GM12891 (cell line): ENCODE measurements around the gene KEAP1.

Source experiments
- DNase-seq: peaks from one replicate; pipeline ENCODE4 v3.0.0; 2011; ENCODE audit warnings: low spot score; ENCODE audit not compliant: insufficient read length
- FAIRE-seq: peaks from 2 replicates; lab custom pipeline; 2011; peaks lifted over from hg19 to GRCh38; lab: Jason Lieb, UNC
- PAX5 ChIP-seq: IDR thresholded peaks from 2 replicates; pipeline ENCODE4 v1.6.1; 2011; ENCODE audit warnings: low read length, moderate library complexity, mild to moderate bottlenecking; ENCODE audit not compliant: insufficient read depth, severe bottlenecking
- POLR2A ChIP-seq: IDR thresholded peaks from 2 replicates; pipeline ENCODE4 v1.6.1; 2011; ENCODE audit warnings: low read depth, low read length, control low read depth
- POLR2AphosphoS5 ChIP-seq: IDR thresholded peaks from 2 replicates; pipeline ENCODE4 v1.6.1; 2011; ENCODE audit warnings: low read depth, low read length, control low read depth
- POU2F2 ChIP-seq: IDR thresholded peaks from 2 replicates; pipeline ENCODE4 v1.6.1; 2011; ENCODE audit warnings: low read depth, mild to moderate bottlenecking, control low read depth, low read length, moderate library complexity
- SPI1 ChIP-seq: IDR thresholded peaks from 2 replicates; pipeline ENCODE4 v1.6.1; 2011; ENCODE audit warnings: low read depth, low read length, control low read depth
- TAF1 ChIP-seq: IDR thresholded peaks from 2 replicates; pipeline ENCODE4 v1.6.1; 2011; ENCODE audit warnings: low read depth, low read length, control low read depth

Gene KEAP1

DNA sequence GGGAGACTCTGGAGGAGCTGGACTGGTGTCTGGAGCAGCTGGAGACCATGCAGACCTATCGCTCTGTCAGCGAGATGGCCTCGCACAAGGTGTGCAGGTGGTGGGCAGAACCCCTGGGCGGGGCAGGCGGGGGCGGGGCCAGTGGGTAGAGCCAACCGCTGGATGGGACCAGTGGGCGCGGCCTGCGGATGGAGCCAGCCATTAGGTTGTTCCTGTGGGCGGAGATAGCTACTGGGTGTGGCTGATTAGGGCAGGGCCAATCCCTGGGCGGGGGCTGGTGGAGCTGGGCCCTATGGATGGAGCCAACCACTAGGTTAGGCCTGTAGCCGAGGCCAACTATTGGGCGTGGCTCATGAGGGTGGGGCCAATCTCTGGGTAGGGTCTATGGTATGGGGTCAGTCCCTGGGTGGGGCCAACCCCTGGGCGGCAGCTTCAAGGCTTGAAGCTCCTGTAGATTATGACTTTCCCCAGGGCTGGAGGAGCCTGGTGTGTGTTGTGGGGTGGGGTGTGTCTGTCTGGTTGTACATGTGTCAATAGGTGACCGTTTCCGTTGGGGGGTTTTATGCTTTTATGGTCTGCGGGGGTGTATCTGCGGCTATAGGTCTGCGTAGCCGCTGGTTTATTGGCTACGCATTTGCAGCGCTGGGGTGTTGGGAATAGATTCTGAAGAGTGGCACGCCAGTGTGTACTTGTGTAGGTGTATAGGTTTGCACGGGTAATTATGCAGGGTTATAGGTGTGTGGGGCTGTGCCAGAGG, 52.1 kb downstream of the KEAP1 start:
- peak; percentile 54 for FAIRE-seq
- no peak for TF ChIP-seq SPI1
- TF ChIP-seq POU2F2, result no peak
- TF ChIP-seq POLR2A, result no peak
- no peak for TF ChIP-seq PAX5
- TF ChIP-seq TAF1, result no peak
- no peak for TF ChIP-seq POLR2AphosphoS5

DNA sequence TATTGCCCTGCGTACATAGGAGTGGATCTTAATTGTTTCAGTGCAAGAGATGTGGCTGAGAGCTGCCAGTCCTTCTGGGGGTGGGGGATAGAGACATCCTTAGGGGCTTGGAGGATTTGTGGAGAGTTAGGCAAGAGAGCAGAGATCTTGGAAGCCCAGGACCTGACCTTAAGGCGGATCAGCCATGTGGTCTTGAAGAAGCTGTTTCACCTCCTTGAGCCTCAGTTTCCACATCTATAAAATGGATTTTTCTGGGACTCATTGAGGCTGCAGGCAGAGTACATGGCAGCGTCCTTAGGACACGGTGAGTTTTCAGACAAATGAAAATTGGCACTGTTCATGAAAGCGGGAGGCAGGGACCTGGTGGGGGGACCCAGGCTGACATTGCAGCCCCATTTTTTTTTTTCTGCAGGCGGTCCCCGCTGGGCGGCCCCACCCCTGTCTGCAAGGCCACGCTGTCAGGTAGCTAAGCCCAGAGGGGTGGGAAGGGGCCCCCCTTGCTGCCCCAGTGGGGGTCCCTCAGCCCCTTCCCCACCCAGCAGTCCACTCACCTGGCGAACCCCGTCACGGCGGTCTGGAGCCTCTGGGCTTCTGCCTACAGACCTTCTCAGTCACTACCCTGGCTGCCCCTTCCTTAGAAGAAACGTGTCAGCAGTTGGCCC, 52.8 kb downstream of the KEAP1 start:
- no peak for DNase-seq
- no peak for TF ChIP-seq SPI1
- TF ChIP-seq PAX5, result no peak
- FAIRE-seq, result no peak

More for the DNA sequence above, 52.1 kb downstream of the KEAP1 start:
- DNase-seq, result peak; percentile 41

DNA sequence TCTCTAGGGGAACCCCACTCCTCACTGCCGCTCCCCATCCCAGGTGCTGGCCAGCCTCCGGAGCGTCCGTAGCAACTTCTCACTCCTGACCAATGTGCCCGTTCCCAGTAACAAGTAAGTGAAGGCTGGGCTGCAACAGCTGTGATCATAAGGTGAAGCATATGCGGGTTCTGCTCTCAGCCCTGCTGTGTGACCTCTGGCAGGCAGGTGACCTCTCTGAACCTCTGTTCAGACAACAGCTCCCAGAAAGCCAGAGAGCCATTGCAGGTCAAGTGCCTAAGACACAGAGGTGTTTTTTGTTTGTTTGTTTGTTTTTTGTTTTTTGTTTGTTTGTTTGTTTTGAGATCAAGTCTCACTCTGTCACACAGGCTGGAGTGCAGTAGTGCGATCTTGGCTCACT, 54.1 kb downstream of the KEAP1 start:
- TF ChIP-seq PAX5, result no peak
- no peak for TF ChIP-seq POLR2AphosphoS5
- no peak for TF ChIP-seq TAF1
- no peak for TF ChIP-seq POU2F2
- TF ChIP-seq SPI1, result no peak
- no peak for TF ChIP-seq POLR2A
- no peak for FAIRE-seq
- no peak for DNase-seq

DNA sequence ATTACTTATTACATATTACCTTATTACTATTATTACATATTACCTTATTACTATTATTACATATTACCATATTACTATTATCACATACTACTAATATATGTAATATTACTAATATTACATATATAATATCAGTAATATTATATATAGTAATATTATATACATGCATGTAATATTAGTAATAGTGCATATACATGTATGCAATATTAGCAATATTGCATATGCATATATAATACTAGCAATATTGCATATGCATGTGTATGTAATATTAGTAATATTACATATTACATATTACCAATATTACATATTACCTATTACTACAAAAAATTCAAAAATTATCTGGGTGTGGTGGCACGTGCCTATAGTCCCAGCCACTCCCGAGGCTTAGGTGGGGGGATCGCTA, 60.5 kb downstream of the KEAP1 start:
- FAIRE-seq (no peak), DNase-seq (no peak)
- TF ChIP-seq TAF1, result no peak
- no peak for TF ChIP-seq SPI1
- TF ChIP-seq PAX5, result no peak
- TF ChIP-seq POU2F2, result no peak
- TF ChIP-seq POLR2AphosphoS5, result no peak

DNA sequence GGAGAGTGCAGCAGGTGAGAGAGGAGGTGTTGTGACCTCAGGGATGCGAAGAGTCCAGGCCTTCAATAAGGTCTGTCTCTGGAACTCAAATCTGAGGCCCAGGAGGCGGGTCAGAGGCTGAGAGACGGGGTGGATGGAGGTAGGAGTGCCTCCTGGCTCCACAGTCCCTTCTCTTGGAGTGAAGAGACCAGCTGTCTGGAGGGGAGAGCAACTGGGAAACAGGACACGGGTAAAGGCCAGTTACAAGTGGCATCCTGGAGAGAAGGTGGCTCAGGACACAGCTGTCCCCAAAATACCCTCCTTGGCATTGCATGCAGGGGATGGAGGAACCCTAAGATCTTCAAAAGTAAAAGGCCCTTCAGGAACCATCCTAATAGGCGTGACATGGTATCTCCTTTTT, 63.6 kb downstream of the KEAP1 start:
- no peak for FAIRE-seq
- no peak for DNase-seq
- TF ChIP-seq POLR2A, result no peak
- TF ChIP-seq POU2F2, result no peak
- TF ChIP-seq SPI1, result no peak
- TF ChIP-seq POLR2AphosphoS5, result no peak
- TF ChIP-seq PAX5, result no peak
- TF ChIP-seq TAF1, result no peak
